Measurements from ENCODE around the gene MKRN1. TPM values are rescaled to one million over a fixed set of nuclear protein-coding genes. Genes with fewer than 3 reads are reported as not detected.

The MKRN1 gene
- total RNA-seq, 1 donor = 69.8 TPM

GRCh38 chr7:140521421-140521820 is 42.1 kb upstream of the MKRN1 start:
- H3K36me3 ChIP-seq (ENCODE audit: insufficient read depth, low read length) = no peaks in the 10 kb centered on the region
- no peak overlapping the region for H3K4me2 ChIP-seq (ENCODE audit: insufficient read depth, low read length)
- H3K27ac ChIP-seq (ENCODE audit: low read depth, low read length) = no peak overlapping the region
- H3K79me2 ChIP-seq (ENCODE audit: insufficient read depth, low read length) = no peaks in the 10 kb centered on the region
- no peak overlapping the region for H2AFZ ChIP-seq (ENCODE audit: low read length)
- no peak for TF ChIP-seq CTCF (IDR thresholded peaks at IDR 0.05; ENCODE audit: extremely low read depth, low read depth, low read length)
- H3K4me1 ChIP-seq (ENCODE audit: insufficient read depth, low read length) = no peaks in the 10 kb centered on the region
- no peak overlapping the region for H3K4me3 ChIP-seq (ENCODE audit: insufficient read depth, low read length)
- no peaks in the 10 kb centered on the region for H3K27me3 ChIP-seq (ENCODE audit: insufficient read depth, low read length)
- no peaks in the 10 kb centered on the region for H3K9me3 ChIP-seq (ENCODE audit: low read depth, low read length)
- DNase-seq (ENCODE audit: insufficient read length, low spot score, missing footprints) = no peak
- no peaks in the 10 kb centered on the region for H4K20me1 ChIP-seq (ENCODE audit: insufficient read depth, low read length)

GRCh38 chr7:140519007-140519399 is 39.7 kb upstream of the MKRN1 start:
- Histone ChIP-seq H3K9me3 (ENCODE audit: low read depth, low read length) (no peaks in the 10 kb centered on the region), H3K27ac (ENCODE audit: low read depth, low read length) (no peak overlapping the region), H3K4me3 (ENCODE audit: insufficient read depth, low read length) (no peak overlapping the region), H3K79me2 (ENCODE audit: insufficient read depth, low read length) (no peaks in the 10 kb centered on the region), H3K27me3 (ENCODE audit: insufficient read depth, low read length) (no peaks in the 10 kb centered on the region), H3K4me2 (ENCODE audit: insufficient read depth, low read length) (no peak overlapping the region), H2AFZ (ENCODE audit: low read length) (no peak overlapping the region), H3K36me3 (ENCODE audit: insufficient read depth, low read length) (no peaks in the 10 kb centered on the region), H4K20me1 (ENCODE audit: insufficient read depth, low read length) (no peaks in the 10 kb centered on the region), H3K4me1 (ENCODE audit: insufficient read depth, low read length) (no peaks in the 10 kb centered on the region)
- DNase-seq (ENCODE audit: insufficient read length, low spot score, missing footprints) = no peak
- no peak for TF ChIP-seq CTCF (IDR thresholded peaks at IDR 0.05; ENCODE audit: extremely low read depth, low read depth, low read length)

GRCh38 chr7:140518370-140519006 is 39.2 kb upstream of the MKRN1 start:
- Histone ChIP-seq H4K20me1 (ENCODE audit: insufficient read depth, low read length) (no peaks in the 10 kb centered on the region), H3K27me3 (ENCODE audit: insufficient read depth, low read length) (no peaks in the 10 kb centered on the region), H3K4me2 (ENCODE audit: insufficient read depth, low read length) (peak overlapping the region; percentile 62), H3K4me3 (ENCODE audit: insufficient read depth, low read length) (no peak overlapping the region), H3K4me1 (ENCODE audit: insufficient read depth, low read length) (no peaks in the 10 kb centered on the region), H2AFZ (ENCODE audit: low read length) (peak overlapping the region; percentile 90), H3K9me3 (ENCODE audit: low read depth, low read length) (no peaks in the 10 kb centered on the region), H3K79me2 (ENCODE audit: insufficient read depth, low read length) (no peaks in the 10 kb centered on the region), H3K27ac (ENCODE audit: low read depth, low read length) (no peak overlapping the region), H3K36me3 (ENCODE audit: insufficient read depth, low read length) (no peaks in the 10 kb centered on the region)
- DNase-seq (ENCODE audit: insufficient read length, low spot score, missing footprints) = no peak
- TF ChIP-seq CTCF (IDR thresholded peaks at IDR 0.05; ENCODE audit: extremely low read depth, low read depth, low read length) = no peak

- Histone ChIP-seq H3K27me3 (ENCODE audit: insufficient read depth, low read length) (no peaks in the 10 kb centered on the region), H3K4me2 (ENCODE audit: insufficient read depth, low read length) (peak overlapping the region; percentile 62), H3K79me2 (ENCODE audit: insufficient read depth, low read length) (no peaks in the 10 kb centered on the region), H2AFZ (ENCODE audit: low read length) (peak overlapping the region; percentile 90), H3K27ac (ENCODE audit: low read depth, low read length) (no peak overlapping the region), H3K36me3 (ENCODE audit: insufficient read depth, low read length) (no peaks in the 10 kb centered on the region), H3K9me3 (ENCODE audit: low read depth, low read length) (no peaks in the 10 kb centered on the region), H3K4me3 (ENCODE audit: insufficient read depth, low read length) (peak overlapping the region; percentile 34), H4K20me1 (ENCODE audit: insufficient read depth, low read length) (no peaks in the 10 kb centered on the region), H3K4me1 (ENCODE audit: insufficient read depth, low read length) (no peaks in the 10 kb centered on the region)
- peak; percentile 88 for TF ChIP-seq CTCF (IDR thresholded peaks at IDR 0.05; ENCODE audit: extremely low read depth, low read depth, low read length)
- peak; percentile 98 for DNase-seq (ENCODE audit: insufficient read length, low spot score, missing footprints)
These were observed 38.5 kb upstream of the MKRN1 start for GRCh38 chr7:140517546-140518369.
